Erythroblast (primary cell): ENCODE data around the gene OTOGL.

Source experiments
- DNase-seq, 2 experiments: peaks; one replicate each; lab custom pipeline; 2025; lab: John Stamatoyannopoulos, UW
- GATA1 ChIP-seq: IDR thresholded peaks from 2 replicates; pipeline ENCODE4 v1.6.1; 2011; ENCODE audit warnings: low read depth, mild to moderate bottlenecking, control low read depth, low read length, moderate library complexity
- POLR2A ChIP-seq: IDR thresholded peaks from 2 replicates; pipeline ENCODE4 v1.6.1; 2011; ENCODE audit warnings: mild to moderate bottlenecking, low read length

Gene OTOGL

DNA sequence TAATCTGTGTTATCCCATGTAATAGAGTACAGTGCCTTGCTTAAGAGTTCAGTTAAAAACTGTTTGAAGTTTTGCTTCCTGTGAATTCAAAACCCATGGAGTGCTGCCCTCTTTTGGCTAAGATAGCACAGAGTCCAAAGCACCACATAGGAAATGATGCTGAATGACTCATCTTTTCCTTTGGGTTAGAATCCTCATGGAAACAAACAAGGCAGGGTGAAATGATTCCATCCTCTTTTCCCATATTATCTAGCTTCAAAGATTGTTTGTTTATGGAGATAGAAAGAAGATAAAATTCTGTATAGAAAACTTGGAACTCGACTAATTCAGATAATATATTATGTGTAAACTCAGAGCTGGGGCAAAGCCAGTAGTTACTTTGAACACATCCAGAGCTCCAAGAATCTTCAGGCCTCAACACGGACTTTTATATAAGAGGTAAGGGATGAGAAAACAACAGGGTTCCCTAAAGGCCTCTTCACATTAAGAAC, 87.4 kb downstream of the OTOGL start:
- TF ChIP-seq POLR2A (no peak), GATA1 (no peak)
- peak; percentile 16 to 52 for DNase-seq

DNA sequence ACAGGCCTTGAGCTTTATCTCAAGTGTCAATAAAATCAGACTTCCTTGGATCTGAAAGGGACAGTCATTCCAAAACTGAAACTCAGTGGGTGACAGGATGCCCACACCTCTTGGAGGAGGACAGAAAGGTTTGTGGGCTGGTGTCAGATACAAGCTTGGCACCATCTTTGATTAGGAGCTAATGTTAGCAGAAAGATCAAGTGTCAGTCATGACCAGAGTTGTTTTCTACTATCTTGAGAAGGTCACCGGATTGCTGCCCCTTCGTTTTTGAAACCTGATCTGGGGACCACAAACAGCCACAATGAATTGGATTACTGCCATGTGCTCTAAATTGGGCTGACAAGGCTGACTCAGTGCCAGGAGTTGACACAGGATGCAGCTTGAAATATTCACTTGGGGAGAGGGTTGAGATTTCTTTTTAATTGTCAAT, 88.3 kb downstream of the OTOGL start:
- no peak for TF ChIP-seq GATA1
- no peak for TF ChIP-seq POLR2A
- no peak for DNase-seq

DNA sequence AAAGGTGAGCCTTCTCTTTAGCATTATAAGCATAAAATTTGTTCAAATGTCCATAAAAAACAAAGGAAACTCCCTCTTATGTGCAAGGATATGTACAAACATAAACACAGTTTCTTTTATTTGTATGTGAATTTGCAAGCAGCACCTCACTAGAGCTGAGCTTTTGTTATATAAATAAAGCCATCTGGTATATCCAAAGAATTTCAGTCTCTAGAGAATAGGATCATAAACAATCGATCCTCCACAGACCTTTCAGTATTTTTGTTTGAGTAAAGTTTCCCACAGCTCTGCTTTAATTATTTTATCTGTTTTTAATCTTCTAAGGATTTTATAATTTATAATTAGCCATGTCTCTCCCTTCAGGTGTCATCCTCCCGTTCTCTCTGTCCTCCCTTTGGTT, 89.2 kb downstream of the OTOGL start:
- no peak for DNase-seq

DNA sequence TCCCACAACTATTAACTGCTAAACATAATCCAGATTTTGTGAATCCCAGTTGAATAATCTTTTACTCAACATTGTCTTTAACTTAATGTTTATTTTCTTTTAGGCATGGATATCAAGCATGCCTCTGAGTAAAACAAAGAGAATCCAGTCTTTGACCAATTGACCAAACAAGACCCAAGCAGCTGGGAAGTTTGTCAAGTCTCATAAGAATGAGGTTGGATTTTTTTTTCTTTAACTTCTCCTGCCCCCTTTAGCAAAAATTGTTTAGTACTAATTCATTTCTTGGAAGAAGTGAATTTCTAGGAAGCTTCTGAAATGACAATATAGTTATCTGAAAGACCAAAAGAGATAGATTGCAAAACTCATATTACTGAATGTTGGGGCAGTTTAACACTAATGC, 89.9 kb downstream of the OTOGL start:
- TF ChIP-seq POLR2A = no peak
- no peak for TF ChIP-seq GATA1
- no peak for DNase-seq

More for the DNA sequence above, 89.2 kb downstream of the OTOGL start:
- no peak for TF ChIP-seq POLR2A

DNA sequence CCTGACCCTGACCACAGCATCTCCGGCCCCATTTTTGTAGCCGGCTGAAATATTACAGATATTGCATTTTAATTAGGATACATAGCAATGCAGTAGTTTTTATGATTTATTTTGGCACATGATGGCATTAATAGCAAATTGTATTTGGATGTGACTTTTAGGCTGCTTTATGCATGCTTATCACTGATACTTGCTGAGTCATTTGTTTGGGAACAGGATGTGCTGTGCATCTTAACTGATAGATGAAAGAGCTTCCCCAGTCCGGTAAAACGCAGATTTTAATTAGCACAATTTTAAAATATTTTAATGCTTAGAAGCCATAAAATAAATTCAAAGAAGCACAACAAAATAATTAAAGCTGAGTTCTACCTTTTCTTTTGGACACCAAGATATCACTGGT, 90.7 kb downstream of the OTOGL start:
- TF ChIP-seq GATA1 (no peak), POLR2A (no peak)
- no peak for DNase-seq

DNA sequence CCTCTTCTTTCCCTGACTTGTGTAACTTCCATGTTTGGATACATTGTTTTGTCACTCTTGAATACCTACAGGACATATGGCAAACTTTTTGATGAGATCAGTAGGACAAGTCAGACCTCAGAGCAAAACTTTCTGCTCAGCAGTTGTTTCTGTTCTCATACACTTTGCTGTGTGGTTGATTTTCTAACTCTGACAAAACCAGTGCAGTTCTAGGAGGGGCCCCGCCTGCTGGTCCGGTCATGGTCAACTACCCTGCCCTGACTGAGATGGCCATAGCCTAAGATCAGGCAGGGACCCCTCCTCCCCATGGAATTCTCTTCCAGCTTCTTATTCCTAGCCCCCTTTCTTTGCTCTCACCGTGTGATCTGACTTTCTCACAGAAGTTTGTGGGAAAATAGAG, 92.8 kb downstream of the OTOGL start:
- TF ChIP-seq GATA1 (no peak), POLR2A (no peak)
- no peak for DNase-seq

DNA sequence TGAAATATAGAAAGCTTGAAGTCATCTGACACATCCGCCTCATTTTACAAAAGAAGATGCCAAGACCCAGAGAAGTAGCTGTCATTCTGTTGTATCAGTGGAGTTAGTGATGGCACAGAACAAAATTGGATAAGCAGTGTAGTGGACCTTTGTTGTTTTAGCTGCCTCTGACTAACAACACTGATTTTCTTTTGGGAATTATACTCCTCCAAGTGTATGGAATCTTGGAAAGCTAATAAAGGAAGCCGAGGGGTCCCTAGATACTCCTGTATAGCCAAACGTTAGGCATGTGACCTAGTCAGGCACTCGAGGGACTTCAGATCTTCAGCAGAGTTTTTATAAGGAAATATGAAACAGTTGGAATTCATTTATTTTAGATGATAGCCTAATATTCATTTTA, 94.5 kb downstream of the OTOGL start:
- TF ChIP-seq POLR2A (no peak), GATA1 (no peak)
- DNase-seq = no peak

DNA sequence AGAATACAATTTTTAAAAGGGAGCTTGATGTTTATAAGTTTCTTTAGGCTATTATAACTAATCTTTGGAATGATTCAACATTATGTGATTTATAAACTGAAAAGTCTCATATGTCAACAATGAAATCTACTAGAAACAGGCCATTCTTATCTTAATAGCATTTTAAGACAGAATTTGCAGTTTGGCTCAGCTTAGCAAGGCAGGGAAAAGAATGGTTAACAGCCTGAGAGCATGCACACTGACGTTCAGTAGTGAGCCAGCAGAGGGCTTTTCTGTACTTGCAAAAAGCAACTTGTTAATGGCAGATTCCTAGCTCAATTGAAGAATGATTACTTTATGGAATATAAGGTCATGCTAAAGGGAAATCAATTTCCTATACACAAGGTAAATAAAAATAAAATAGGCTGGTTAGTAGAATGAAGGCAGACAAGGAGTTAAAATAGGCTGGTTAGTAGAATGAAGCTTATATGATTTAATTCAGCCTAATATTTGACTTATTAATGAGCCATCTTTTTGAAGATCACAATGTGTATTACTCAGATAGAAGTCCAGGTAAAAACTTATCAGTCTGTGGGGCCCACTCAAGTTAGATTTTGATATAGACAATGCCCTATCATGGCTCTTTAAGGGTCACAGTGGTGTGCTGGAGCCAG, 95.9 kb downstream of the OTOGL start:
- peak; percentile 2 to 9 for DNase-seq
- TF ChIP-seq POLR2A (no peak), GATA1 (no peak)

DNA sequence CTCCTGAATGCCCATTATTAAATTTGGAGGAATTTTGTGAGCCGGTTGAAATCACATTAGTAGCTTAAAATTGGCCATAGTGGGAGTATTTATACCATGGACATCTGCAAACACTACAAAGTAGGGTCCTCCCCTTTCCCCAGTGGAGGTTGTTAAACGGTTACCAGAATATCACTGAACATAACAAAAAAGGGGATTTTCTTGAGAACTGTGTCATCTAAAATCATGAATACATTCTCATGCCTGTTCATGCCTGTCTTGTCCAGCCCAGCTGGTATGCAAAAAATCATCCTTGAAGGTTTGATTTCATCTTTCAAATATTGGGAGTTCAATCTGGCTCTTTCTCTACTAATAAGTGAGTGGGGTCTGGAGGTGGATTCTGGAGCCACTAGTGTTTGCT, 96.4 kb downstream of the OTOGL start:
- no peak for DNase-seq

DNA sequence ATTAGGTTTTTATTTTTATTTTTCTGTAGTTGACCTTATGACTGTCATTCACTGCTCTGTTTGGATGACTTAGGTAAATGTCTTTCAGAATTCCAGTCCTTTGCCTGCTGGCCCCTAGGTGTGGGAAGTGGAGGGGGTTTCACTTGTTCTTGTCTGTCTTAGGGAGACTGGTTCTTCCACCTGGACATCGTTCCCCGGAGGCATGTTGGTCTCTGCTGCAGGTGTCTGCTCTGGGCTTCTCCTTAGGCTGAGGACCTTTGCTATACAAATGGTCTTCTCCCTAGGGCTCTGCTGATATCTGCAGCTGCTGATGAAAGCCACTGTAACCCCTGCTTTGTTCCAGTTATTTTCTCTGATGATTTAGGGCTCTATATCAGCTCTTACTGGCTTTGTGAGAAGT, 97.1 kb downstream of the OTOGL start:
- TF ChIP-seq GATA1 (no peak), POLR2A (no peak)
- DNase-seq = no peak

More for the DNA sequence above, 96.4 kb downstream of the OTOGL start:
- TF ChIP-seq POLR2A (no peak), GATA1 (no peak)

DNA sequence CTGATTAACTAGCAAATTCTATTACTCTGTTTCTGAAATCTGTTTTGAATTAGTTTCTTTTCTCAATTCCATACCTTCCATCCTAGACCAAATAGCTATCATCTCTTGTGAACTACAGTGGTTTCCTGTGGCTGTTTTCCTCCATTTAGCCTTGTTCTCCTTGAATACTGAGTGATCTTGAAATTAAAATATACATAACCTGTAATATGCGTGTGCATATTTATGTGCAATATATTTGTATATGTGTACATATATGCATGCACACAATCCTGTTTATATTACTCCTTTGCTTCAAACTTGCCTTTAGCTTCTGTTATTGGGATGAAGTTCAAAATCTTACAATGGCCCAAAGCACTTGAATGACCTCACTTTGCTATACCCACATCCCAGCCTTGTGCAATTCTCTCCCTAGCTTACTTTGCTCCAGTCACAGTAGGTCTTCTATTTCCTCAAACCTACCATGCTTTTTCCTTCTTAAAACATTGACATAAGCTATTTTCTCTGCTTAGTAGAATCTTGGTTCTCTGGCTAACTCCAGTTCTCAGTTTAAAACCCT, 99.5 kb downstream of the OTOGL start:
- DNase-seq = no peak
- no peak for TF ChIP-seq GATA1

DNA sequence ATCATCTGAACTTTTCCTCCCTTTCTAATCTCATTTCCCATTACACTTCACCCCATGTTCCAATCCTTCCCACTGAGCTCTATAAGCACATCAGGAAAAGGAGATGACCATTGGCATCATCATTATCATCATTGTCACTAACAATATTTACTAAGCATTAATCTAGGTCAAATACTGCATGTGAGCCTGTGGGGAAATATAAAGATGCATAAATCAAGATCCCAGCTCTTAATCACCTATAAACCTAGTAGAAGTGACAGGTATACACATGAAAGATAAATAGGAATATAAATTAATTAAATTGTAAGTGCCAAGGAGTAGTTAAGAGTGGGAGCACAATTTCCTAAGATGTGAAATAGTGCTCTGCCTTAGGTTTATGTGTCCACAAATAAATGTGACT, 100.6 kb downstream of the OTOGL start:
- TF ChIP-seq GATA1 = no peak

DNA sequence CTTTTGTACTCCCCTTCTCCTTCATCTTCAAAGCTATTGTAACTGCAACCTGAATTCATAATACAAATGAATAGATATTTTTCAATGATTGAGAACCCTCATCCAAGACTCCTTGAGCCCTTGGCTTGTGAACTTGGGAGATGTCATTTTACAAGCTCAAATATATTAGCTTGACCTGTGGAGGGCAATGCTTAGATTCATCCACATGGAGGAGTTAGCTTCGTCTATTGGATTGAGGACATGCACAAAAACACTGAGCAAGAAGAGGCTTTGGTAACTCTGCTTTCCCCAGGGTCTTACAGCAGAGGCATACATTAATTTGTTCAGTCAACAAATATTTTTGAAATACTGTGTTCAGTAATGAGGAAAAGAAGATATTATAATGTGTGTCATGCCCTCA, 101.1 kb downstream of the OTOGL start:
- no peak for DNase-seq
- no peak for TF ChIP-seq GATA1
- no peak for TF ChIP-seq POLR2A

More for the DNA sequence above, 100.6 kb downstream of the OTOGL start:
- DNase-seq = no peak

DNA sequence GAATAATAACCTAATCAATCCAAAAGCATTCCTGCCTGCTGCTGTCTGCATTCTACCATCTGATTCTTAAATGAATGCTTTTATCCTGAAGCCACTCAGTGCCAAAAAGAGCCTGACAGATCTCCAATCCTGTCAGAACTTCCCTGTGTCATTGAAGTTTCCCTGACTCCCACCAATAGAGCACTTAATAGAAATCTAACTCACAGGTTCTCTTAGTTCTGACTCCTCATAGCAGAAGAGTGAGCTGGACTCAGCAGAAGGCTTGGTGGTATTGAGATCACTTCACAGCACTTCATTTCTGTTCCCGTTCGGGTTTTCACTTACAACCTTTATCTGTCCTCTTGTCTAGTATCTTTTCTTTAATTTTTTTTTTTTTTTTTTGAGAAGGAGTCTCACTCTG, 102.6 kb downstream of the OTOGL start:
- TF ChIP-seq GATA1 = no peak
- no peak for TF ChIP-seq POLR2A
- no peak for DNase-seq

DNA sequence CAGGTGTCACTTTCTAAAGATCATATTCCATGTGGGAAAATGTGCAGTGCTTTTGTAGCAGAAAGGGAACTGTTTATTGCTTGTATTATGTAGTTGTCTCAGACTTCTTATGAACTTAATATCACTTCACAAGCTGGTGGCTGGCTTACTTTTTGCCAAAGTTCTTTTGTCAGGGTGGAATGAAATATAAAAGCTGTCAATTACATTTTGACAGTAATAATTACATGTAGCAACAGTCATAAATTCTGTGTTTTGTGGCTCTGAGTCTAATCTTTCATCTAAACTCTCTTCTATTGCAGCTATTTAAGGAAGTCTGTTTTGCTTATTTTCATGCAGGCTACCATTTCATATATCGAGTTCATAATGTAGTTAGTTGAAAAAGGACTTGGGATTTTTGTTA, 106.6 kb downstream of the OTOGL start:
- TF ChIP-seq POLR2A = no peak
- TF ChIP-seq GATA1 = no peak
- no peak for DNase-seq
